GM21825 (cell line): ENCODE measurements around the gene PRSS33.

ENCODE experiments used
- ATAC-seq: cut with Tn5 transposase; IDR thresholded peaks from one replicate; pipeline ENCODE4 v1.9.1; 2021; ENCODE audit warnings: mild to moderate bottlenecking, moderate library complexity; ENCODE audit not compliant: unreplicated experiment

Gene PRSS33

DNA sequence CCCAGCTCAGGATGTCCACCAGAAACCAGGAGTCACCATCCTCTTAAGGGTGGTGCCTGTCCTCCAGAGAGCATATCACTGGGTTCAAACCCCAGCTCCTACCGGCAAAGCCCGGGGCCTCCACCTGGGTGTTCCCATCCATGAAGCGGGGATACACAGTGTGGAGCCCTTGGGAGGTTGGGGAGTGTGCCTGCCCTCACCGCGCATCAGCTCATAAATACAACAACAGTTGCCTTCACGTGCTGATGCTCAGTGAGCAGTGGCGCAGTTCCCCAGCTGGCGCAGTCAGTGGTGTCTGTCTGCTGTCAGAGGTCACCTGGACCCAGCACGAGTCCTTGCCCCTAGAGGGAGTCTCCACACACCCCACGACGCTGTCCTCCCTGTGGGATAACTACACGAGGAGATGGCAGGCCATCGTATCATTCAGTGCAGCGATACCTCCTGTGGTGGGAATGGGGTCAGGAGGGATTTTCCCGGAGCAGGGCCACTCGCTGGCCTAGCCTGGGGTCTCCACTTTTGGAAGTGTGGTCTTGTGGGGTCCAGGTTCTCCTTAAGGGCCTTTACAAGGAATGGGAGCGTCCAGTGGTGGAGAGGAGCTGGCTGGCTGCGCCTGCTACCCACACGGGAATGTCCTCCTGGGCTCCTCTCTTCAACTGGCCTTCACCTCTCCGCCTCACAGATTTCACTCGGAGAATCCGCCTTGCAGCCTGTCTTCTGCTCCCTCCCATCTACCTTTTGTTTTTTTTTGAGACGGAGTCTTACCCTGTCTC, 8.0 kb downstream of the PRSS33 start:
- no peak for ATAC-seq

DNA sequence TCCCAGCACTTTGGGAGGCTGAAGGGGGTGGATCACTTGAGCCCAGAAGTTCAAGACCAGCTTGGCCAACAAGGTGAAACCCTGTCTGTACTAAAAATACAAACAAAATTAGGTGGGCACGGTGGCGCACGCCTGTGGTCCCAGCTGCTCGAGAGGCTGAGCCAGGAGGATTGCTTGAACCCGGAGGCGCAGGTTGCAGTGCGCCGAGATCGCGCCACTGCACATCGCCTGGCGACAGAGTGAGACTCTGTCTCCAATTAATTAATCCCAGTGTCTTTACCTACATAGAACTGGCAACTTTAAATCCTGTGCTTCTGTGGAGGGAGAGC, 8.8 kb downstream of the PRSS33 start:
- no peak for ATAC-seq

DNA sequence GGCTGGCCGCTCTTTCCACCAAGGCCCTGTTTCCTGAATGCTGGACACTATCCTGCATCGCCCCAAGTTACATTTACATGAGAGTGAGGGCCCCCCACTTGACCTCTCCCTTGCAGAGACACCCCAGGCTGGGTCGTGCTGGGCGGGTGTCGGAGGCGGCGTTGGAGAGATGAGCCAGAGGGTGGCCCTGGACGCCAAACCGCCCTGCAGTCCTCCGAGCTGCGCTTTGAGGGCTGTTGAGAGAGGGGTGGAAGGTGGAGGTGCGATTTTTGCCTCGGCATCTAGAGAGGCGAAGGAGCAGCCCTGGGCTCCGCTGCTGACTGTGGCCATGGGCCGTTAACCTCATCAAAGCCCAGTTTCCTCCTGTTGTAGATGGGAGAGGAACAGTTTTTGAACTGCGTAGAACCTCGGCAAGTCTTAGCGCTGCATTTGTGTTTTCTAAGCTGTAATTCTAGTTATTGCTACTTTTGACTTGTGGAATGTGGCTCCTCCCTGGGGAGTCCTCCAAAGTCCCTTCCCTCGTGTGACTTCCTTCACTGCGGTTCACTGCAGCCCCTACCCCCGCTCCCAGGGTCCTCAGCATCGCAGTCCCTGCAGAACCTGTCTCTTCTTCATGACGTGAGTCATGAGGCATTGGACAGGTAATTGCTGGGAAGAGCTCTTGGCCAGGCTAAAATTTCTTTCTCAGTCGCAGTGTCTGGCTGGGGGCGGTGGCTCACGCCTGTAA, 9.3 kb downstream of the PRSS33 start:
- ATAC-seq, result no peak

DNA sequence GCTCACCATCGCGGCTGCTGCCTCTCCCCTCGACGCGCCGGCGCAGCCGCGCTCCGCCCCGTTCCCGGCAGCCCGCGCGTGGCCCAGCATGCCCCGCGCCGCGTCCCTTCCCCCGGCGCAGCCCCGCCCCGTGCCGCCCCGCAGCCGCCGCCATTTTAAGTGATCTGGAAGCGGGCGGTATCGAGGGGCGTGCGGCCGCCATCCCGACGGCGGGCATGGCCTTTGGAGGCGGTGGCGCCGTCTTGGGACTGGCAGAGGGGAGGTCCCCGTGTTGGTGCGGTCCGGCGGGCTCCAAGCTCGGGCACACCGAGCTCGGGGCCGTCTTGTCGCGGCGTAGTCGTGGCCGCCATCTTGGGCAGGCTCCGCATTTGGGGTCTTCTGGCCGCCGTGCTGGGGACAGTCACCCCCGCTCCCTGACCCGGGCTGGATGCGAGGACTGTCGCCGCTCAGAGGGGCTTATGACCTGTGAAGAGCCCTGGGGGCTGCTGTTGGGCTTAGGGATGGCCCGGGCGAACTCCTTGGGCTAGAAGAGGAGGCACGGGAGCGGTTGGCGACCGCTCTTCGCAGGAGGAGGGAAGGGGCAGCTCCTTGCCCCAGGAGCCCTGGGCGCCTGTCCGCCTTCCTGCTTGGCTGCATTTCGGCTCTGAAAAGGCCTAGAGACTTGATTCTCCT, 10.0 kb downstream of the PRSS33 start, which contains the start of gene ELOB:
TSS of gene ELOB (minus strand) at position 50 of the 672 bp plus-strand sequence. CDS start at position 9, 41 bp downstream.
- ATAC-seq, result peak; percentile 61

DNA sequence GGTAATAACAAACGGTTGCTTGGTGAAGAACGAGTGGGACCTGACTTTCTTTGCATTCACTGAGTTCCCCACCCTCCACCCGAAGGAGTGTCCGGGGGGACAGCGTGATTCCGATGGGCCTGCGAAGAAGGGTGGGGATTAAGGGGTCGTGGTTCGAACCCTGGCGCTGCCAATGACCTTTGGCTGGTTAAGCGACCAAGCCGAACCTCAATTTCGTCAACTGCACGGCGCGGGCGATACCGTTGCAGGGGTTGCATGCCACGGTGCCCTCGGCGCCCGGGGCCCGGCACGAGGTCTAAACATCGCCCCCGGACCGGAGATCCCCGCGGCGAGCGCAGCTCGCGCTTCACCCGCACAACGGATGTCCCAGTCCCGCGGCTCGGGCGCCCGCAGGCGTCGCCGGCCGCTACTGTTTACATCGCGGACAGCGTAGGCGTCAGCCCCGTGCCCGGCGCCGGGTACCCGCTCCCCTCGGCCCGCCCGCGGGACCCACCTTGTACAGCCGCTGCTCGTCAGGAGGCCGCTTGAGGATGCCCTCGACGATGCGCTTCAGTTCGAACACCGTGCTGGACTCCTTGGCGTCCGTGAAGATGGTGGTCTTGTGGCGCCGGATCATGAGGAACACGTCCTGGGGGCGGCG, 10.7 kb downstream of the PRSS33 start:
- ATAC-seq, result peak; percentile 27

DNA sequence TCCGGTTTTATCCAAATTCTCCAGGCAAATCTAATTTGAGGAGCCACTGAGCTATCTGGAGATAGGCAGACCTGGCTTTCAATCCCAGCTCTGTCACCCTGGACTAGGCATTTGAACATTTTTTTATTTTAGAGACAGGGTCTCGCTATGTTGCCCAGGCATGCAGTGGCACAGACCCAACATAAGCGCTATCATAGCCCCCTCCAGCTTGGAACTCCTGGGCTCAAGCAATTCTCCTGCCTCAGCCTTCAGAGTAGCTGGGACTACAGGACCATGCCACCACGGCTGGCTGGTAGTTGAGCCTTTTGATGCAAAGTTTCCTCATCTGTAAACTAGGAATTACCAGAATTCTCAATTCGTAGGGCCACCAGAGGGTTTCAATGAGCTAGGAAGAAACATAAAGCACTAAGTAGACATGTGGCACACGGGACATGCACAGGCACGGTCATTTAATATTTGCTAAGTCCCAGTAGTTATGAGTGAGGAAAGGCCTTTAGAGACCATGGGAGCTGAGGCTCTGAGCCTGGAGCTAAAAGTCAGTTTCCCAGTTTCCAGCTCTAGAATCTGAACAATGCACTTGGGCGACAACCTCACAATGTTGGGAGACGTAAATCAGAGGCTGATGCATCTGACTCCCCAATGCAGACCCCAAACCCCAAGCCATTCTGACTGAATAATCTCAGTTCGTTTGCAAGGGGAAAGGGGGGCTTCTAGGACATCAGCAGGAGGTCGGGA, 11.4 kb downstream of the PRSS33 start:
- ATAC-seq, result no peak

DNA sequence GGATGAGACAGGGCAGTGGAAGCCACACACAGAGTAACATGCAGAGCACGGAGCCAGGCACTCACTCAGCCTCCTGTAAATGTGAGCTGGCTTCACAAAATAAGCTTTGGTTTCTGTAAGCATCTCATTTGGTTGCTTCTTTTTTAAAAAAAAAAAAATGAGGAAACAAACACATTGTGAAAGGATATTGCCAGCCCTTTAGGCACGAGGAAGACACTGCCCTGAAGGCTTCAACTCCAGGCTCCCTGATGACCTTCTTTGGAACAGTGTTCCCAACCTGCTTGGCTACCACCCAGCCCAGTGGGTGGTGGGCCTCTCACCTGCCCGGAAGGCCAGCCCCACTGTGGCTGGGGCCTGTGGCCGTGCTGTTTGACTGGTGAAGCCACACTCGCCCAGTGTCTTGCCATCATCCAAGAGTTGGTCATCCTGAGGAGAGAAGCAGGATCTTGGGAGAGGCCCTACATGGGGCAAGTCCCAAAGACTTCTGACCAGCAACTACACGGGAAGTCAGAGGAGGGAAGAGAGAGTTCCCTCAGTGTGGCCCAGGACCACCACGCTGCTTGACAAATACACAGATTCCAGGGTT, 12.1 kb downstream of the PRSS33 start:
- no peak for ATAC-seq

DNA sequence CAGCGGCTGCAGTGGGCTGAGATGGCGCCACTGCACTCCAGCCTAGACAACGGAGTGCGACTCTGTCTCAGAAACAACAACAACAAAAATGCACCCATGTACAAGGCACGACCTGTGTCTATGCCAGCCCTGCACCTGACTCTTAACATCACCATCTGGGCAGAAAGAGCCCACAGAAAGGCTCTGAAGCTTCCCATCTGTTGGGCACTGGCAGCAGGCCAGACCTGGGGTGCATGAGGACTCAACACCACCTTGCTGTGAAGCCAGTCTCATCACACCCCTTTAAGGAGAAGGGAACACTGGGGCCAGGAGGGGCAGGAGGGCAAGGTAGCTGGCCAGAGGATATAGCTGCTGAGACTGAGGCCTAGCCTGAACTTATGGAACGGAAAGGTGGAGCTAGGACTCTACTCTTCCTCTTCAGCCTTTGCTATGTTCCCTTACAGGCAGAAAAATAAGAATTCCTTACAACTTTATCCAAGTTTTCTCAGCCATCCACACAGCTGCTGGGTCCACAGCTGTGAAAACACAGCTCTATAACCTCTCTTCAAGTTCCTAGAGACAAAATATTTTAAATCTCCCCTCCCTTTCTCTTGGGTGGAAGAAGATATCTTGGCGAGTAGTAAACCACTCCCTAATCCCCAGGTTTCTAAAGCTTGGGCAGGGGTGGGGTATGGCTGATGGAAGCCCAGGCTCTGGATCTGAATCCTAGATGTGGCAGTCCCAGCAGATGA, 13.0 kb downstream of the PRSS33 start:
- no peak for ATAC-seq

DNA sequence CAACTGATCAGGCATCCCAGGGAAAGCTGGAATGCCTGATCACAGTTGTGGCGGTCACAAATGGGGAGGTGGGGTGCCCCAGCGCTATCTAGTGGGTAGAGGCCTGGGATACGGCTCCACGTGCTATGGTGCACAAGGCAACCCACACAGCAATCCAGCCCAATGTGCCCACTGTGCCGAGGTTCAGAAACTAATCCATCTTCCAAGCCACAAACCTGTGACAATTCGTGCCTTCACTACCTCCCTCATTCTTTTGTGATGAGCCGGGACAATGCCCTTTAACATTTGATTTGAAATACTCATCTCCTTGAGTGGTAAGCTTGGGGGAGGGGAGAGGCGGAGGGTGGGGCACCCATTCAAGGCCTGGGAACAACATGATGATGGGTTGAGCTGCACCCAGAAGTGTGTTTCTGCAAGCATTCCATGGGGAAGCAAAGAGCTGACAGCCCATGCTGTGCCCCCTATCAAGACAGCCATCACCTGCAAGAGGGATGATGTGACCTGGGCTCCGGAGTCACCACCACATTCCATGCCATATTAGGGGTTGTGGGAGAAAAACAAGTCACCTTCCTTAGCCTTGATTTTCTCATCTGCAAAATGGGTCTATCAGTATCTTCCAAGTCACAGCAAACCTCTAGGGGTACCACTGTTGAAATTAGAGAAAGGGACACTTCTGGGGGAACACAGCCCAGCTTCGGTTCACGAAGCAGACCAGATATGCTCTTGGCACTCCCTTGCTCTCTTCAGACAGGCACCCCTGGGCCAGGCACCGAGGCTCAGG, 14.0 kb downstream of the PRSS33 start:
- ATAC-seq, result no peak

DNA sequence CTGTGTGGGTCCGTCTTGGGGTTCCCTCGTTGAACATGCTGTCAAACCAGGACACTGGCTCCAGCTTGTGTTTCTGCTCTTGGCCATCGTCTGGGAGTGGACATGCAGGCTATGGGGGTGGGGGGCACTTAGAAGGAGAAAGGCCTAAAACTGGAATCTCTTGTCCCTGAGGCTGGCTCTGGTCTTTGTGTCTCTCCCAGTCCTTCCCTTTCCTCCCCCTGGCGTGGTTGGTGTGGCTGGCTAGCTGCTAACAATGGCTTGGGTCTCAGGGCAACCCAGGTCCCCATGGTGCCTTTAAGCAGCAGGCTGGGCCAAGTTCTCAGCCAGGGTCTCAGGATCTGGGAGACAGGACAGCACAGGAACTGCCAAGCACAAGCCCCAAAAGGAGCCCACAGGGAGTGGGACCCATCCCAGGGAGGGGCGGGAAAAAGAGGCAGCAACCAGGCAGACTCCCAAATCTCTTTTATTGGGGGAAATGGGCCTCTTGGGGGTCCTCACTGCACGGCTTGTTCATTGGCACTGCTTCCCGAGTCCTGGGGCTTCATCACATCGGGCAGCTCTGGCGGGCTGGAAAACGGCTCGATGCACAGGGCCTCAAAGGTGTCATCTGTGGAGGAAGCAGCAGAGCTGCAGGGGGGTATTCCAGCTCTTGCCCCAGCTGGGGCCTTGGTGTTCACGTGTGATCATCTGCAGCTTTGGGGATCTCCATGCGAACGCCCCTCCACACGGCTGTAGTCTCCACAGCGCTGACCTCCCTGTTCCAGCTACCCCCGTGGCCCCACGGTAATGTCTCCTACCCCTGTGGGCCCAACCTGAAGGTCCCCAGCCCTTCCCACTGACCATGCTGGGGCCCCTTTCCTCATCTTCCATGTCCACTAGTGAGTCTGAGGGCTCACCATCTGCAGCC, 15.6 kb downstream of the PRSS33 start:
- no peak for ATAC-seq

DNA sequence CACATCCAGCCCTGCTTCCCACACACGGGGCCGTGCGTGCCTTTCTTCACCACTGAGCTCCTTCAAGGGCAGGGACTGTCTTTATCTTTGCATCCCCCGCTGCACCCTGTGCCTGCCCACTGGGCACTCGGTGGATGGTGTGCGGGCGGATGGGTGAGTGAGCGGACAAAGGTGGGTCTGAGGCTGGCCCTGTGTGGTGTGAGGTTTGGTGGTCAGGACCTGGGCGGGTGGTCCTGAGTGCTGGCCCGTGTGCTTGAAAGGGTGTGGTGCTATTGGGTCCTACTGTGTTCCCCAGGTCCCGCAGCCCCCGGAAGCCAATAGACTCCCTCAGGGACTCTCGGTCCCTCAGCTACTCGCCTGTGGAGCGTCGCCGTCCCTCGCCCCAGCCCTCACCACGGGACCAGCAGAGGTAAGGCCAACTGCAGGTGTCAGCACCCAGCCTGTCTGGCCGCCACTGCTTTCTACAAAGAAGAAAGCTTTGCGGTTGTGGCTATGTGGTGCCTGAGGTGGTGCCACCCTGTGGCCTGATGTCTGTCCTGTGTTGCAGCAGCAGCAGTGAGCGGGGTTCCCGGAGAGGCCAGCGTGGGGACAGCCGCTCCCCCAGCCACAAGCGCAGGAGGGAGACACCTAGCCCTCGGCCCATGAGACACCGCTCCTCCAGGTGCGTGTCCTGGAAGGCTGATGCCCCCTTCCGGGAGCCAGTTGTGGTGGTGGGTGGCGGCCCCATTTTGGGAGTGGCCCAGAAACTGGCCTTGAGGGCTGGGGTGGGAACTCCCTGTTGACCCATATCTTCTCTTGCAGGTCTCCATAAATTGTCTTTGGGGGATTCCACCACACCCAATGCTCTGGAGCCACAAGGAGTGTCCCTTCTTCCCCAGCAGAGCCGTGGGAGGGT, 17.1 kb downstream of the PRSS33 start:
- no peak for ATAC-seq

DNA sequence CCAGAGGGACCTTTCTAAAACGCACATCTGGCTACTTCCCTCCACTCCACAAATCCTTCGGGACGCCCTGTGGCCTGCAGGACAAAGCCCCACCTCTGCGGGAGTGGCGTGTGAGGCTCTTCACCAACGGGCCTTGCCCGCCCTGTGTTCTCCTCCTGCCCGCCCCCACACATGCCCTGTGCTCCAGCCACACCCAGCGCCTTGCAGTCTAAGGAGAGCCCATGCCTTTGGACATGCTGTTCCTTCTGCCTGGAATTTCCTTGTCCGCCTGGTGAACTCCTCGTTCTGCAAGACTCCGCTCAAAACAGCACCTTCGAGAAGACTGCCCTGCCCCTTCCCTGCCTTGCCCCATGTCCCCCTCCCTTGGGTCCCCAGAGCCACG, 17.7 kb downstream of the PRSS33 start:
- ATAC-seq, result no peak

DNA sequence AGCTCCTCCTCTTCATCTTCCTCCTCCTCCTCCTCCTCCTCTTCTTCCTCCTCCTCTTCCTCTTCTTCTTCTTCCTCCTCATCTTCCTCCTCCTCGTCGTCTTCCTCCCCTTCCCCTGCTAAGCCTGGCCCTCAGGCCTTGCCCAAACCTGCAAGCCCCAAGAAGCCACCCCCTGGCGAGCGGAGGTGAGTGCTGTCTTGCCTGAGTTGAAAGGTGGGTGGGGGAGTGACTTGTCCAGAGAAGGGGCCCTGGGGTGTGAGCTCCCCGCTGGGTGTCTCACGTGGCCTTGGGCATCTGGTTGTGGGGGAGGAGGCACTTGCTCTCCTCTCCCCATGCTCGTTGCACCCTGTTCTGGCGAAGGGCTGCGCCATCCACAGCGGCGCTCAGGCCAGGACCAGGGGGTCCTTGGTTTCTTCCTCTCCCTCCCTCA, 18.2 kb downstream of the PRSS33 start:
- no peak for ATAC-seq

DNA sequence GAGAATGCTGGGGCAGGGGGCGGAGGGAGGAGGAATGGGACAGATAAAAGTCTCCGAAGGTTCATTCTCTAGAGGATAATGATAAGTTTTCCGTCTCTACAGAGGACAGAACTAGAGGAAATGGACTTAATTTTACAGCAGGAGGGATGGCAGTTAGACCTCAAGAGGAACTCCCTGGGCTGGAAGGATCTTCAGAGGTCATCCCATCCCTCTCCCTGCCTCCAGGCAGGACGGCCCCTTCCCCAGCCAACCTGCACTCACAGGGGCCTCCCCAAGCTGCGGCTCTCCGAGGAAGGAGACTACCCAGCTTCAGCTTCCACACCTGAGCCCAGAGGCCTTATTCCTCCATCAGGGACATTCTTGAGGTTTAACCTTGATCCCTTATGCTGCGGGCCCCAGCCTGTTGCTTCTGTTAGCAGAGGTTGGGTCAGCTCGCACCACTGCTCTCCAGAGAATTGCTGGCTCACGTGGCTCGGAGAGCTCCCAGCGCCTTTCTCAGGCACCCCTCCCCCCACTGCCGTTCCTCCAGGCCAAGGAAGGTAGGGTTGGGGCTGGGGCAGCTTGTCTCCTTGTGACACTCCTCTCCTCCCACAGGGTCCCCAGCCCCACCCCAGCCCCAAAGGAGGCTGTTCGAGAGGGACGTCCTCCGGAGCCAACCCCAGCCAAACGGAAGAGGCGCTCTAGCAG, 18.8 kb downstream of the PRSS33 start:
- ATAC-seq, result no peak

DNA sequence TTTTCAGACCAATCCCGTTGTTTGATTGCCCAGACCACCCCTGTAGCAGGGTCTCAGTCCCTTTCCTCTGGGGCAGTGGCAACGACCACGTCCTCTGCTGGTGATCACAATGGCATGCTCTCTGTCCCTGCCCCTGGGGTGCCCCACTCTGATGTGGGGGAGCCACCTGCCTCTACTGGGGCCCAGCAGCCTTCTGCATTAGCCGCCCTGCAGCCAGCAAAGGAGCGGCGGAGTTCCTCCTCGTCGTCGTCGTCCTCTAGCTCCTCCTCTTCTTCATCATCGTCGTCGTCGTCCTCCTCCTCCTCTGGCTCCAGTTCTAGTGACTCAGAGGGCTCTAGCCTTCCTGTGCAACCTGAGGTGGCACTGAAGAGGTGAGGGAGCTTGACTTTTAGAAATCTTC, 19.5 kb downstream of the PRSS33 start:
- ATAC-seq, result no peak

DNA sequence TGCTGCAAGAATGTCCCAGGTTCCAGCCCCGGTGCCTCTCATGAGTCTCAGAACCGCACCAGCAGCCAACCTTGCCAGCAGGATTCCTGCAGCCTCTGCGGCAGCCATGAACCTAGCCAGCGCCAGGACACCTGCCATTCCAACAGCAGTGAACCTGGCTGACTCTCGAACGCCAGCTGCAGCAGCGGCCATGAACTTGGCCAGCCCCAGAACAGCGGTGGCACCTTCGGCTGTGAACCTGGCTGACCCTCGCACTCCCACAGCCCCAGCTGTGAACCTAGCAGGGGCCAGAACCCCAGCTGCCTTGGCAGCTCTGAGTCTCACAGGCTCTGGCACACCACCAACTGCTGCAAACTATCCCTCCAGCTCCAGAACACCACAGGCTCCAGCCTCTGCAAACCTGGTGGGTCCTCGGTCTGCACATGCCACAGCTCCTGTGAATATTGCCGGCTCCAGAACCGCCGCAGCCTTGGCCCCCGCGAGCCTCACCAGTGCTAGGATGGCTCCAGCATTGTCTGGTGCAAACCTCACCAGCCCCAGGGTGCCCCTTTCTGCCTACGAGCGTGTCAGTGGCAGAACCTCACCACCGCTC, 20.1 kb downstream of the PRSS33 start:
- ATAC-seq, result no peak
